Gastroesophageal sphincter (tissue), 3 donors: ENCODE data around the gene TMIGD2.

Experiments
- EP300 ChIP-seq: sonication (generic); formaldehyde crosslinking; IDR thresholded peaks from one replicate; pipeline ENCODE4 v1.6.1; 2017; ENCODE audit warnings: antibody characterized with exemption, mild to moderate bottlenecking
- POLR2AphosphoS5 ChIP-seq: sonication (generic); formaldehyde crosslinking; IDR thresholded peaks from one replicate; pipeline ENCODE4 v1.6.1; 2017; ENCODE audit warnings: antibody characterized with exemption
- TF ChIP-seq, protein P1 (sequence below), 4 experiments: fragments of 200-600 bp in 2 of 4; fragments of 450-650 bp in 2 of 4; sonication (generic) in 1 of 4; IDR thresholded peaks; one replicate each; pipeline ENCODE4 v1.5.1; 2017 to 2019; ENCODE audit warnings: antibody characterized with exemption in 4 of 4, mild to moderate bottlenecking in 2 of 4, moderate library complexity in 2 of 4

DNA sequence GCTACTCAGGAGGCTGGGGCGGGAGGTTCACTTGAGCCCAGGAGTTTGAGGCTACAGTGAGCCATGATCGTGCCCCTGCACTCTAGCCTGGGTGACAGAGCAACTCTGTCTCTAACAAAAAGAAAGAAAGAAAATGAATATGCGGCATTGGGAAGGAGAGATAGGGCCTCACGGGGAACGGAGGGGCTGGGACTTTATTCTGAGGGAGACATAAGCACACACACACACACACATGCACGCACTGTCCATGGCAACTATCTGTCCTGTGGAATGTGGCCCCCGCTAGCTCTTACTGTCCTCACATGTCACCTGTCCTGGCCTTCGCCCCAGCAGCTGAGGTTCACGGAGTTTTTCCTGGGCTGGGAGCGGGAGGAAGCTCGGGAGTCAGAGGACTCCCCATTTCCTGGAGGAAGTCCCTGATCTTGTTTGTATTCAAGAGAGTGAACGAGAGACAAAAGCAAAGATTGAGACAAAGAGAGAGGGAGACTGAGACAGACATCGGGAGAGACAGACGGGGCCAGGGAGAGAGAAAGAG lies 35.8 kb upstream of the TMIGD2 start:
- TF ChIP-seq, protein P1, sequence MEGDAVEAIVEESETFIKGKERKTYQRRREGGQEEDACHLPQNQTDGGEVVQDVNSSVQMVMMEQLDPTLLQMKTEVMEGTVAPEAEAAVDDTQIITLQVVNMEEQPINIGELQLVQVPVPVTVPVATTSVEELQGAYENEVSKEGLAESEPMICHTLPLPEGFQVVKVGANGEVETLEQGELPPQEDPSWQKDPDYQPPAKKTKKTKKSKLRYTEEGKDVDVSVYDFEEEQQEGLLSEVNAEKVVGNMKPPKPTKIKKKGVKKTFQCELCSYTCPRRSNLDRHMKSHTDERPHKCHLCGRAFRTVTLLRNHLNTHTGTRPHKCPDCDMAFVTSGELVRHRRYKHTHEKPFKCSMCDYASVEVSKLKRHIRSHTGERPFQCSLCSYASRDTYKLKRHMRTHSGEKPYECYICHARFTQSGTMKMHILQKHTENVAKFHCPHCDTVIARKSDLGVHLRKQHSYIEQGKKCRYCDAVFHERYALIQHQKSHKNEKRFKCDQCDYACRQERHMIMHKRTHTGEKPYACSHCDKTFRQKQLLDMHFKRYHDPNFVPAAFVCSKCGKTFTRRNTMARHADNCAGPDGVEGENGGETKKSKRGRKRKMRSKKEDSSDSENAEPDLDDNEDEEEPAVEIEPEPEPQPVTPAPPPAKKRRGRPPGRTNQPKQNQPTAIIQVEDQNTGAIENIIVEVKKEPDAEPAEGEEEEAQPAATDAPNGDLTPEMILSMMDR (IDR thresholded peaks at IDR 0.05), result no peak
- TF ChIP-seq POLR2AphosphoS5 (no peak), EP300 (no peak)
